Vagina (tissue), 2 donors: Measurements from ENCODE around the gene NKAIN2. TPM values are rescaled to one million over a fixed set of nuclear protein-coding genes. Genes with fewer than 3 reads are reported as not detected.

Experiments used
- DNase-seq, 2 donors: peaks; one replicate each; pipeline ENCODE4 v3.0.0-alpha.2; 2017; ENCODE audit errors: extremely low spot score in 2 of 2
- H3K27ac ChIP-seq: fragments of 200-600 bp; sonication (generic); one replicate; pipeline ENCODE4 v1.5.1; 2019
- H3K27me3 ChIP-seq: fragments of 200-600 bp; sonication (generic); one replicate; pipeline ENCODE4 v1.5.1; 2019
- H3K36me3 ChIP-seq, 2 donors: fragments of 200-600 bp; sonication (generic); one replicate each; pipeline ENCODE4 v1.5.1; 2017 to 2019
- H3K4me1 ChIP-seq: fragments of 200-600 bp; sonication (generic); one replicate; pipeline ENCODE4 v1.5.1; 2019
- H3K4me3 ChIP-seq, 2 donors: fragments of 200-600 bp; sonication (generic); 1 replicate in 1 of 2; 2 replicates in 1 of 2; pipeline ENCODE4 v1.5.1; 2016 to 2019
- H3K9me3 ChIP-seq: fragments of 200-600 bp; sonication (generic); one replicate; pipeline ENCODE4 v1.5.1; 2019
- CTCF ChIP-seq, 3 experiments: fragments of 450-650 bp in 2 of 3; fragments of 200-600 bp in 1 of 3; sonication (generic) in 1 of 3; IDR thresholded peaks; one replicate each; pipeline ENCODE4 v1.5.1; 2017 to 2019; ENCODE audit warnings: antibody characterized with exemption in 3 of 3, mild to moderate bottlenecking in 2 of 3, moderate library complexity in 2 of 3
- POLR2A ChIP-seq, 2 donors: fragments of 450-650 bp; IDR thresholded peaks; one replicate each; pipeline ENCODE4 v1.6.1; 2017; ENCODE audit warnings: antibody characterized with exemption in 2 of 2, mild to moderate bottlenecking in 2 of 2, moderate library complexity in 2 of 2
- POLR2AphosphoS5 ChIP-seq, 2 donors: sonication (generic); formaldehyde crosslinking; IDR thresholded peaks; one replicate each; pipeline ENCODE4 v1.9.0; 2017; ENCODE audit warnings: antibody characterized with exemption in 2 of 2, mild to moderate bottlenecking in 2 of 2, low read depth in 1 of 2; ENCODE audit not compliant: insufficient read depth in 1 of 2
- intact Hi-C: fragments of 100-400 bp; cut with DNase I; formaldehyde crosslinking; loops from one replicate; pipeline ENCODE4 v1.15.1; 2023
- total RNA-seq: library from RNA; depleted of rRNA; stranded (reverse); fragments of >200 nt; gene quantifications from one replicate; pipeline ENCODE4 v1.2.3, GENCODE V29; 2016

Gene NKAIN2
- total RNA-seq, 1 donor from 2014 or later = not detected

DNA sequence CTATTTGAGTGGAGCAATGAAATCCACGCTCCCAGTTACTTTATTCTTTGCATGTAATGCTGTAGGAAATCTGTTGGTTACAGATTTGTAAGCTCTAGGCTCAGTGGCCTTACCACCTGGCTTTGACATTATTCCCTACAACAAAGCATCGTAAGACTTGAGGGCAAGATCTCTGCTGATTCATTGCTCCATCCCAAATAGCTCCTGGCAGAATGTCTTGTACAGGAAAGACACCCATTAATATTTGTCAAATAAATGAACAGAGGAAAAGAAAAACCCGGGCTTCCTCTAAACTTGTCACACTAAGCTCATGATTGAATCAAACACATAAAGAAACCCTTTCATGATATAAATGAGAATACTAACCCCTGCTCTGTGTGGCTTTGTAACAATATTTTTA lies 801.1 kb downstream of the NKAIN2 start:
- Histone ChIP-seq H3K4me1 (no peaks in the 10 kb centered on the region), H3K27me3 (no peaks in the 10 kb centered on the region)

GRCh38 chr6:124607119-124607627 lies 803.5 kb downstream of the NKAIN2 start:
- Histone ChIP-seq H3K27ac (no peak overlapping the region), H3K4me3 (no peak overlapping the region), H3K27me3 (no peaks in the 10 kb centered on the region), H3K36me3 (no peaks in the 10 kb centered on the region), H3K9me3 (no peaks in the 10 kb centered on the region), H3K4me1 (no peaks in the 10 kb centered on the region)
- intact Hi-C loops = no loop called here
- TF ChIP-seq CTCF (IDR thresholded peaks at IDR 0.05) = no peak
- TF ChIP-seq POLR2AphosphoS5 (IDR thresholded peaks at IDR 0.05; ENCODE audit: insufficient read depth in 1 of 2, low read depth in 1 of 2) = no peak
- no peak for TF ChIP-seq POLR2A (IDR thresholded peaks at IDR 0.05)
- DNase-seq = no peak

More for the DNA sequence above, 801.1 kb downstream of the NKAIN2 start:
- TF ChIP-seq POLR2A (IDR thresholded peaks at IDR 0.05) = no peak
- TF ChIP-seq POLR2AphosphoS5 (IDR thresholded peaks at IDR 0.05; ENCODE audit: insufficient read depth in 1 of 2, low read depth in 1 of 2) = no peak
- TF ChIP-seq CTCF (IDR thresholded peaks at IDR 0.05) = no peak
- no peak for DNase-seq
- no peaks in the 10 kb centered on the region for H3K9me3 ChIP-seq
- no peaks in the 10 kb centered on the region for H3K36me3 ChIP-seq
- H3K4me3 ChIP-seq = no peak overlapping the region
- intact Hi-C loops = no loop called here
- no peak overlapping the region for H3K27ac ChIP-seq

- DNase-seq = no peak
Measured at GRCh38 chr6:124613031-124613430, 809.4 kb downstream of the NKAIN2 start.

DNA sequence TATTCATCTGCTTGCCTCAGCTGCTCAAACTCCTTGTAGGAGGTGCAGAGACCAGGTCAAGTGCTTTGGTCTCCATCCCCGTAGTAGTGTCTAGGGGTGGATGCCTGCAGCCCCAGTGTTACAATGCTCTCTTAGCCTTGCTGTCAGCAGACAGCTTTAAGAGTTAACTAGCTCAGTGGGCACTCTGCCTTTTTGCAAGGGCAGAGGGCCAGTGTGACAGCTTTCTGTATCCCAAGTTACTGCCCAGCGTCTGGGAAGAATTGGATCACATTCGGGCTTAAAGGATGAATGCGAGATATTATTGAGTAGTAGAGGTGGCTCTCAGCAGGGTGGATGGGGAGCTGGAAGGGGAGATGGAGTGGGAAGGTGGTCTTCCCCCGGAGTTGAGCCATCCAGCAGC lies 818.7 kb downstream of the NKAIN2 start:
- no peaks in the 10 kb centered on the region for H3K9me3 ChIP-seq
- H3K4me3 ChIP-seq = no peak overlapping the region
- no peaks in the 10 kb centered on the region for H3K27me3 ChIP-seq
- intact Hi-C loops = no loop called here
- no peak for DNase-seq
- no peaks in the 10 kb centered on the region for H3K4me1 ChIP-seq
- H3K27ac ChIP-seq = no peak overlapping the region
- H3K36me3 ChIP-seq = no peaks in the 10 kb centered on the region
- TF ChIP-seq CTCF (IDR thresholded peaks at IDR 0.05) = no peak
- no peak for TF ChIP-seq POLR2AphosphoS5 (IDR thresholded peaks at IDR 0.05; ENCODE audit: insufficient read depth in 1 of 2, low read depth in 1 of 2)
- TF ChIP-seq POLR2A (IDR thresholded peaks at IDR 0.05) = no peak

More at GRCh38 chr6:124613031-124613430, 809.4 kb downstream of the NKAIN2 start:
- Histone ChIP-seq H3K4me1 (no peaks in the 10 kb centered on the region), H3K4me3 (no peak overlapping the region), H3K27me3 (no peaks in the 10 kb centered on the region), H3K36me3 (no peaks in the 10 kb centered on the region), H3K9me3 (no peaks in the 10 kb centered on the region), H3K27ac (no peak overlapping the region)
- TF ChIP-seq CTCF (IDR thresholded peaks at IDR 0.05) (no peak), POLR2A (IDR thresholded peaks at IDR 0.05) (no peak), POLR2AphosphoS5 (IDR thresholded peaks at IDR 0.05; ENCODE audit: insufficient read depth in 1 of 2, low read depth in 1 of 2) (no peak)
- intact Hi-C loops = no loop called here

DNA sequence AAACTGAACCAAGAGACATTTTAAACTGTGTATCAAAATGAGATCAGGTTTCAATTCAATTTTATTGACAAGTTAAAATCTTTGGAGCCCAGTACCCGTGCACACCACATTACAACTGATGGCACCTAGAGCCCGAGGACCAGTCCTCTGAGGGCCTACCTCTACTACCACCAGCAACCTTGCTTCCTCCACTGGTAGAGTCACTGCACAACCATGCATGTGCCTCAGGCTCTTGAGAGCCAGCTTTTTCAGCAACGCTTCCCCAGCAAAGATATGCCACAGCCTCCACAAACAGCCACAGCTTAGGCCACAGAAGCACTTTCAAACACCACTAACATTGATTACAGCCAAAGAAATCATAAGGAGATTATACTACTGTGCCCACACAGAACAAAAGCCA lies 830.0 kb downstream of the NKAIN2 start:
- intact Hi-C loops = no loop called here
- H3K4me3 ChIP-seq = no peak overlapping the region
- H3K27ac ChIP-seq = no peak overlapping the region
- no peaks in the 10 kb centered on the region for H3K4me1 ChIP-seq
- H3K36me3 ChIP-seq = no peaks in the 10 kb centered on the region
- TF ChIP-seq POLR2A (IDR thresholded peaks at IDR 0.05) = no peak
- TF ChIP-seq POLR2AphosphoS5 (IDR thresholded peaks at IDR 0.05; ENCODE audit: insufficient read depth in 1 of 2, low read depth in 1 of 2) = no peak
- TF ChIP-seq CTCF (IDR thresholded peaks at IDR 0.05) = no peak
- no peak for DNase-seq
- H3K9me3 ChIP-seq = no peaks in the 10 kb centered on the region
- H3K27me3 ChIP-seq = no peaks in the 10 kb centered on the region
